Activated gamma-delta T cell treated with Interleukin-2 at 50 U/mL for 16 hours (primary cell): ENCODE data around the gene SEMA3C.

Source experiments
- DNase-seq: peaks from one replicate; pipeline ENCODE4 v3.0.0-alpha.2; 2020

SEMA3C gene

DNA sequence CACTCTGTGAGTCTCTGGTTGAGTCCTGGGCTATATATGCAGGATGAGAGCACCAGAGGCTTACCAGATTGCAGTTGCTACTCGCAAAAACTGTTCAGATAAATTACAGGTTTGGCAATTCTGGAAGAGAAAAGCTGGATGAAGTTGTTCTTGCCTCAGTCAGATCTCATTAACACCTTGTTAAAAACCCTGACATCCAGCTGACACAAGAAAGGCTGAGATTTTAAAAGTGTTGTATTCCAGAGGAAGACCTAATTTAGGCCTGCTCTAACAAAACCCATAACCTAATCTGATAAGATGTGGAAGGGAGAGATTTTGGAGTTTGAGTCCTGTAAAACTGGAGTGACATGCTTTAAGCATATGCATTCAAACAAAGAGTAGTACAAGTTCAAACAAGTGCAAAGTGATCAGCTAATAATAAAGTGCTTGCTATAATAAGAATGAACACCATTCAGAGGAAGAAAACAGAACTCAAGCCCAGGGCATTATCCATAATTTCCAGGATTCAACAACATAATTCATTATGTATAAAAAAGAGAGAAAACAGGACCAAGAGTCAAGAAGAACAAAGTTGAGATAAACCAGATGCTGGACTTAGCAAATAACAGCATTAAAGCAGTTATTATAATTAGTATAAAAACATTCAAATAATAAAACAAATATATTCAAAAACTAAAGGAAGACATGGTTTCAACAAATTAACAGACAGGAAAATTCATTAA is 144.9 kb downstream of the SEMA3C start:
- no peak for DNase-seq

DNA sequence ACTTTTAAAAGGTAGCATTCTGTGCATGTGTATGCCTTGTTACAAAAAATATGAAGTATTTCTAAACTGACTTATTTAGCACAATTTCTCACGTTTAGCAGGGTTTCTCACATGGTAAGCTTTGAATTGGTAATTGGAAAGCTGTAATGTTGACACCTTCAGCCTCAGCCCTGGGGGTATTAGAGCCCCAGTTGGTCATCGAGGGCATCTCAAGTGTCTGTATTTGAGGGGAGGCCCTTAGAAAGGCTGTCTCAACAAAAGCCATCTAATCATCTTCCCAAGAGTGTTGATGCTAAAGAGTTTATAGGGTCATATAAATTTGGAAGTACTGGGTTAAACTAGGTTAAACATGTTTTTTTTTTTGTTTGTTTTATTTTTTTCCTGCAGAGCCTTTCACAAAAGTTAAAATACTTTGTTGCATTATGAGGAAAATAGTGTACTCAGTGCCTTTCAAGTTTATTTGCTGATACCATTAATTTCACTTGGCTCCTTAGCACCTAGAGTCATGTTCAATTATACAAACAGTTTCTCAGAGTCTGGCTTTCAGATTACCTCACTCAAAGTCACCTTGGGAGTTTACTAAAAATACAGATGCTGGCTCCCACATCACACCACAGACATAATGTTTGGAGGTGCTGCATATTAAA is 146.4 kb downstream of the SEMA3C start:
- DNase-seq, result no peak

DNA sequence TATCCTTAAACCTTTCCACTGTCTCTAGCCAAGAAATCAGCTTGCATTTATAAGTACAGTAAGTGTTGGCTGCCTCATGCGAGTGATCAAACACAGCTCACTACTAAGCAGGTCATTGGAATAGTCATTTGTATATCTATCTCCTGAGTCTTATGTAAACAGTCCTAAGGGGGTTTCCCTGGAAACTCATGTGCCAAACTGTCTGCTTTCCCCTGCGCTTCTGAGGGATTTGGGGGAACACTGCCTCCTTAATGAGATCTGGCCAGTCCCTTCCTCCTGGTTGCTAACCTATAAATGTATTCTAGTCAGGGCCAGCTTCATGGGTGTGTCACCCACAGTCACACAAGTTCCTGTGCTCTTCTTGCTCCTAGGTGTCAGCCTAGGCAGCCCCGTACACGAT is 147.3 kb downstream of the SEMA3C start:
- no peak for DNase-seq

GRCh38 chr7:80770675-80771081 is 148.2 kb downstream of the SEMA3C start:
- DNase-seq, result no peak

GRCh38 chr7:80770061-80770460 is 148.8 kb downstream of the SEMA3C start:
- no peak for DNase-seq

GRCh38 chr7:80768756-80769155 is 150.1 kb downstream of the SEMA3C start:
- DNase-seq, result no peak

GRCh38 chr7:80767654-80768053 is 151.2 kb downstream of the SEMA3C start:
- DNase-seq, result no peak

DNA sequence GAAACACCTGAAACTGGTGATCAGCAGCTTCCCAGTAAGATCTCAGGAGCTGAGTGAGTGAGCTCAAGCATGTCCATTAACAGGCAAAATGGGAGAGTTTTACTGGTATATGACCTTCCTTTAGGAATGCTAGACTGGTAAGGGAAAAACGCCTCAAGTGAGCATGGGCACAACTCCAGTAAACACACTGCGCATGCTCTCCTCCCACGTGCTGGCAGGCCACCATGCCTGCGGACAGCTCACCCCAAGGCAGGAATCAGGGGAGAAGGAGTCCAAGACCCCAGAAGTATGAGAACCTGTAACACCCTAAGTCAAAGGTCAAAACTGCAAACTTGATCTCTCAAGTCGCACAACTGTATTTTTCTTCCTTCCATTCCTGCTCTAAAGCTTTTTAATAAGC is 152.1 kb downstream of the SEMA3C start:
- no peak for DNase-seq

DNA sequence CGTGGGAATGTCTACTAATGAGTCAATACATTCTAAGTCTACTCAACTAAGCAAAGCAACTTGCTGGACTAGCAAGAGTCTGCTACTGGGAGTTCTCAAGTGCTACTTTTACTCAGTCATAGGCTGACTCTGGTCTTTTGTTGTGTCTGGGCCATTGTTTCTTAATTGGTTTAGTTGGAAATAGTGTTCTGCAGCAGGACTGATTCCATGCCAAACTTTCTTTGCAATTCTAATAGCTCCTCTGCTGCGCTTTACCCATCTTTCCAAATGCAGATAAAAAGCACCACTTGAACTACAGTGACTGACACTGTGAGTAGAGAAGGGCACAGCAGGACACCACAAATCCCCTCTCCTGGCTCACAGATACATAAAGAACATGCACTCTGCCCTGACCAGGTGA is 154.7 kb downstream of the SEMA3C start:
- no peak for DNase-seq

GRCh38 chr7:80763704-80764103 is 155.1 kb downstream of the SEMA3C start:
- DNase-seq, result no peak

DNA sequence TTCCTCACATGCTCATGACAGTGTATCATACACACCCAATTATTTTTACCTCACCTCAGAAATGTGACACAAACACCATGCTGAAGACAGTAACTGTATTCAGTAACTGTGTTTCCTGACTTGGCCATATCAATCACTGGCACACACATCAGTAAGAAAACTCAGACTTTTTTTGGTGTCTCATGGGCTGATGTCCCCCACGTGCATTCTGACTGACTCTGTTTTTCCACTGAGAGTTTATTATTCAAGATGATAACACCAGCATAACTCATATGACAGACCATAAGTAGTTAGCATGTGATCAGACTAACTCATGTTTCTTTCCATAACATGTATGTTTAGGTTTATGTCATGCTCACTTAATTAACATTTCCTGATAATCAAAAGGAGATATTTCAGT is 155.6 kb downstream of the SEMA3C start:
- no peak for DNase-seq

GRCh38 chr7:80760292-80760691 is 158.6 kb downstream of the SEMA3C start:
- no peak for DNase-seq

DNA sequence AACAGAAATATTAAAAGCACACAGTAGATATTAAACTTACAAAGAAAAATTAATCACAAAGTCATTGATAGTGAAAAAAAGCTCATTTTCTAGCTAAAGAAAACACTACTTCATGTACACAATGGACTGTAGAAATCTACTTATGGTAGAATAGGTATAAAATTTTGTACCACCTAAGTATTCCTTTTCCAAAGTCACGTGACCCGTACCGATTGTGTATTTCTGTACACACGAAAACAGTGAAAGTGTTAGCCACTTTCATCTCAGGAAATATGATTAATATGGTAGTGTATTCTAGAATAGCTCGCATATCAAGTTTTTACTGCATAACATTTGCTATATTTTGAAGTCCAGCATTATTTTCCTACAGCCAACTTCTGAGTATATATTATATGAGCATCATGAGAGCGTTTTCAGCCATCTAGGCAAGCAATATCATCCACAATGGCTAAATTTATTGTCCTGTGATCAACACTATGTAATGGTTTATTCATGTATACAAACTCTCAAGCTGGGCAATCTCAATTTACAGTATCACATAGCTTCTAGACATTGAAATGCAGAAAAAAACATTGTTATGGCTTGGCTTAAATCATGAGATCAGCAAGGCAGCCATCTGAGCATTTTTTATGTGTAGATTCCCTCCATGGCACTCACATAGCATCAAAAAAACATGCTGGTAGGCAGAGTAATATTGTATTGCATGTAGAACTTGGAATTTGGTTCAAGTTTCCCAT is 165.7 kb downstream of the SEMA3C start:
- no peak for DNase-seq

- no peak for DNase-seq
These were observed 169.6 kb downstream of the SEMA3C start for GRCh38 chr7:80749270-80749669.

- no peak for DNase-seq
These were observed 170.3 kb downstream of the SEMA3C start for GRCh38 chr7:80748363-80749042.

- no peak for DNase-seq
These were observed 177.9 kb downstream of the SEMA3C start for GRCh38 chr7:80740778-80741545.

DNA sequence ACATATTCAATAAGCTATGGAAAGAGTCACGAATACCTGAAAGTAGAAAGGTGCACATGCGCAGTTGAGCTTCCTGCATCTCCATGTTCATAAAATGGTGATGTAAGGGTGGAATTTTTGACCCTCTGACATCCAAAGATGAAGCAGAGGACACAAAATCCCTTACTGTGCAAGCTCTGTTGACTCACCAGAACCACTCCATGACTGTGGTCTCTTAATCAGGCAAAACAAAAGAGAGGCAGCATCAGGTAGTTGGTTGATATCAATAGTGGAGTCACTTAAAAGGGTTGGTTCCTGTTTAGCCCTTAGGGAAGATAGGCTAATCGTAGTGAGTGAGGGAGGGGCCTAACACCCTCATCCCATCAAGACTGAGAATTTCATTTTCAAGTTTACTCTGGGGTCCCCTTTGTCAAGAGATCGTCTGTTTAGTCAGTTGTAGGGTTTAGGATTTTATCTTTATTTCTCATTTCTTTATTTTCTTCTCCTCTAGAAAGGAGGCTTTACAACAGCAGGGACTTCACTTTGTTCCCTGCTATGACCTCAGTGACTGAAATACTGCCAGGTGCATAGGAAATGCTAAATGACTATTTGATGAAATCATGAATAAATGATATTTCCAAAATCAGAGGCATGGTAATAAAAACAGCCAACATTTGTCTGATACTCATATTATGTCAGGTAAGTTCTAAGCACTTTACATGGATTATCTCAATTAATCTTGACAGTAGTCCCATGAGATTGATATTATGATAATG is 182.3 kb downstream of the SEMA3C start:
- DNase-seq, result no peak

GRCh38 chr7:80735330-80735729 is 183.5 kb downstream of the SEMA3C start:
- no peak for DNase-seq

DNA sequence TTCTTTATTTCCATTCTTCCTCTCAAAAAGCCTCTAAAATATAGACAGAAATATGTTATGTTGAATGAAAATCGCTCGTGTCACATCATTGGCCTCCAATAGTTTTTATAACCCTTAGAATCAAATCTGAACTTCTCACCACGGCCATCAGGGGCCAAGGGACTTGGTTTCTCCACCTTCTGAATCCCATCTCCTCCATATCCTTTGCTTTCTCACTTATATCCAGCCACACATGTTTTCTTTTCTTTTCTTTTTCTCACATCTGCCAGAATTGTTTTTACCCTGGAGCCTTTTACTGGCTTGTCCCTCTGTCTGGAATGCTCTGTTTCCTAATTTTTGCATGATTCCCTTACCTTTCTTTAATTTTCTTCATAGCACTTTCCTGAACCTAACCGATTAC is 184.8 kb downstream of the SEMA3C start:
- no peak for DNase-seq

DNA sequence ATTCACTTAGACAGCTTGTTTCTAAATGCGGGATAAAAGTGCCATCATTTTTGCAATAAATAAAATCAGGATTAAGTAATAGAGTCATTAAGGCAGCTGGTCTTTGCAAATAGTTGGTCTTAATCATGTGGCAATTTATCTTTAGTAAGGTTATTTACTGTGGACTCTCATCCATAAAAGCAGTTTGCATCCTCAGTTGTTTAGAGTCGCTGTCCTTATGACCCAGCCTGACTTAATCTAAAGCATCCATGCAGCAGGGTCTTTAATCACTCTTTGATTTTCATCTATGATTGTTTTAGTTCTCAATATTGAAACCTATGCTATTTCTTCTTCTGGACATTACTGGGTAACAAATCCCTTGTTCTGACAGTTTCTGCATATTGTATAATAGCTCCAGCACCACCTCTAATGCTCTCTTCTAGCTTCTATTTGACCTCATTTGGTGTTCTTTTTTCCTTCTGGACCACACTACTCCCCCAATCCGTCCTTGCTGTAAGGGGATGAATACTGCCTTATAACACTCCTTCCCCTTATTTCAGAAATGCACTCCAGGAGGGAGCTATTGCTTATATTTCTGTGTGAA is 185.4 kb downstream of the SEMA3C start:
- no peak for DNase-seq

DNA sequence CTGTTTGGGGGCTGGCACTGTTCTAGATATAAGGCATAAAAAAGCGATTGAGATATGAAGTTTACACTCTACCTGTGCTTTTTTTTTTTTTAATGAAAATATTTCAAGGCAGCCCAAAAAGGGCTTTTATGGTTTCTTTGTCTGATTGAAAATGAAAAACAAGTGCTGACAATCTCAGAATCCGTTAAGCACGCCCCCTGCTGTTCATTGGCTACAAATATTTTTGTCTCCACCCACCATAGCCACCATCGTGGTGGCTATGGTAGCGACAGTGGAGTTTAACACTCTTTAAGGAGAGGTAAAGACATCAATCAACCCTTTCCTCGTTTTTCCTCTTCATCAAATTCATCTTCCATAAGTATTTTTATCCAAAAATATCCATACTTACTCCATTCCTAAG is 186.2 kb downstream of the SEMA3C start:
- no peak for DNase-seq

- no peak for DNase-seq
These were observed 187.6 kb downstream of the SEMA3C start for GRCh38 chr7:80731281-80731680.
